Stimulated activated CD8-positive, alpha-beta memory T cell treated with anti-CD3 and anti-CD28 coated beads, Interleukin-15, amount 100 ng/mL, for 4 hours (primary cell): ENCODE results near the gene MTFP1.
"Not testable (repeated sequence)": the region's sequence is repeated elsewhere in the genome, so short reads cannot be mapped to it uniquely, and the experiment has no call there.

Source experiments
- DNase-seq, 2 donors: peaks; one replicate each; pipeline ENCODE4 v3.0.0-alpha.2; 2020; ENCODE audit warnings: low read depth in 2 of 2

The MTFP1 gene

DNA sequence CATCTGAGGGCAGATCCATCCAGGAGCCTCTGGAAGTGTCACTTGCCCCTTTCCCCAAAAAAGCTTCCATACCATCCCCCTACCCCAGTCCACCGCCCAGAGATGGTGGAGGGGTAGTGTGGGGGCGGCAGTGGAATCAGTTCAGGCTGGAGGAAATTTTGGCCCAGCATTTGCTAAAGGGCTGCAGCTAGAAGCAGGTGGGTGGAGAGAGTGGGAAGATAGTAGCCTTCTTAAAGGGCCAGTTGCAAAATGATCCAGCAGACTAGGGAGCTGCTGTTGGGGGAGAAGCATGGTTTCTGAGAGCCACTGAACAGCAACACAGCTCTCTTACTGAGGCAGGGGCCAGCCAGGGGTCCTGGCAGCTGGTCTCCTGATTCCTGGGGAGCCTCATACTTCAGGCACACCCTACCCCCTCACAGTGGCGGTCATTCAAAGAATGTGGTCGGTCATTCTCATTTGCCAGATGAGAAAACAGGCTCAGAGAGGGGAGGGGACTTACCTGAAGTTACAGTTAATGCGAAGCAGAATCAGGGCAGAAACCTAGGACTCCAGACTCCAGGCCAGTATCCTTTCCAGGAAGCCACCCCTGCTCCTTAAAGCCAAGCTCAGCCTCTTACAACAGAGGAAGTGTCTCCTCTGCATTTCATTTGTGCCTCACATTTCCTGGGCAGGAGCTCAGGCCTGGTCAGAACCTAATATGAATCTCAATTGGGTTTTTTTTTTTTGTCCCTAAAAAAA is 23.4 kb upstream of the MTFP1 start:
- no peak for DNase-seq

DNA sequence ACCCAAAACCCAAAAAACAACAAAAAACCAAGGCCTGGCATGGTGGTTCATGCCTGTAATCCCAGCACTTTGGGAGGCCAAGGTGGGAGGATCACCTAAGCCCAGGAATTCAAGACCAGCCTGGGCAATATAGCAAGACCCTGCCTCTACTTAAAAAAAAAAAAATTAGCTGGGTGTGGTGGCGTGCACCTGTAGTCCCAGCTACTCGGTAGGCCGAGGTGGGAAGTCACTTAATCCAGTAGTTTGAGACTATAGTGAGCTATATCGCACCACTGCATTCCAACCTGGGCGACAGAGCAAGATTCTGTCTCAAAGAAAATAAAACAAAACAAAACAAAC is 22.8 kb upstream of the MTFP1 start:
- DNase-seq = not testable (repeated sequence)

DNA sequence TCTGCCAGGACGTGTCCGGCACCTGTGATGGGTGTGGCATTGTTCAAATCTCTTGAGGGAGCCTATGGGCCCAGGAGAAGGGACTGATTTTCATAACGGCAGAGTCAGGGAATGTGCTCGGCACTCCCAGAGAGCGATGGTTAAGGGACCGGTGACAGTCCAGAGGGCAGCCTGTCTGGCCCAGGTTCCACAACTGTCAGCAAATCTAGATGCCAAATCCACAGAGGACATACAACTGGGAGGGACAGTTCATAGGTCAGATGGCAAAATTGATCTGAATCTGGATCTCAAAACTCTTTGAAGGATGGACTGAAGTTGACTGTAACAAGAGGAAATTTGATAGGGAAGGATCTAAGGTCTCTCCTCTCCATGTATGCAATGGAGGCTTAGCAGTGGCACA is 21.3 kb upstream of the MTFP1 start:
- DNase-seq = no peak

DNA sequence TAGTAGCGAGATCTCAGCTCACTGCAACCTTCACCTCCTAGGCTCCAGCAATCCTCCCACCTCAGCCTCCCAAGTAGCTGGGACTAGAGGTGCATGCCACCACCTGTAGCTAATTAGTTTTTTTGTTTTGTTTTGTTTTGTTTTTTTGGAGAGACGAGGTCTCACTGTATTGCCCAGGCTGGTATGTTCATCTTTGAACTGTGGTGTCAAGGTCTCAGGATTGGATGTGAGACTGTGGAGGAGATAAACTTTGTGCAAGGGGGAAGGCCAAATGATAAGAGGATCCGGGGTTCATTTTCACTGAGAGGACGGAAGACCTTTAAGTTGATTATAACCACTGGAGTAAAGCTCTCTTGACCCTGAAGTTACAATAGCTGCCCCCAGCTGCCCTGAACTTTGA is 19.8 kb upstream of the MTFP1 start:
- DNase-seq = no peak

DNA sequence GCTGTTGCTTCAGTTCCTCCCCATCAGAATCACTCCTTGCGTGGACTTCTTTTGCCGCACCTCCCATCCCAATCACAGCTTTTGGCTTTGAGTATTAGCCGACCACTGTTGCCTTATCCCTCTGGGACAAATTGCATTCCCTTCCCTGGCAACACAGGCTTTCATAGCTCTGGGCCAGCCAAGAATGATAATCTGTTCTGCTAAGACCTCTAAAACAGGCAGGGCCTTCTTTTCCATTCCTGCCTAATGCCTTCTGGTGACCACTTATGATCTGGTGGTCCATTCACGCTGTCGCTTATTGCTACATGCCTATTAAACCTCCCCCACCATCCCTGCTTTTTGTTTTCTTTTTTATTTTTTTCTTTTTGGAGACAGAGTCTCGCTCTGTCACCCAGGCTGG is 19.2 kb upstream of the MTFP1 start:
- DNase-seq = no peak

DNA sequence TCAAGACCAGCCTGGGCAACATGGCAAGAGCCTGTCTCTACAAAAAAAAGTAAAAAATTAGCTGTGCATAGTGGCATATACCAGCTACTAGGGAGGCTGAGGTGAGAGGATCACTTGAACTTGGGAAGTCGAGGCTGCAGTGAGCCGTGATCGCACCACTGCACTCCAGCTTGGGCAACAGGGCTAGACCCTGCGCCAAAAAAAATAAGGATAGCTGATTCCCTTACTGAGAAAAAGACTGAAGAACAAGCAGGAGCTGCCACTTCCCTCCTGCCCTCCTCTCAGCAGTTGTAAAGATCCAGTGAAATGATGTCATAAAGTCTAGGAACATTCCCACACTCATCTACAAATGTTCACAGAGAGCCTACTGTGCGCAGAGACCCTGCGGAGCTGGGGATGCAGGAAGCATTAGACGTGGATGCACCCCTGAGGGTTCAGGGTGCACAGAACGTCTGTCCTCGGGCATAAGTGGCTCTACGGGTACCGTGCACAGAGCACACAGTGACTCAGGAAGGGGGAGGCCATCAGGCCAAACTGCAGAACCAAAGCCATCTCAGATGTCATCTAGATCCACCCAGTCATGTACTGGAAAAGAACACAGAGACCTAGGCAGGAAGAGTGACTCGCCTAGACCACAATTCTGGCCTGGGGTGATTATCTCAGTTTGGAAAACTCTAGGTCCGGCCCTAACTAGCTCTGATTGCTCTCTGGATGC is 17.0 kb upstream of the MTFP1 start:
- no peak for DNase-seq

DNA sequence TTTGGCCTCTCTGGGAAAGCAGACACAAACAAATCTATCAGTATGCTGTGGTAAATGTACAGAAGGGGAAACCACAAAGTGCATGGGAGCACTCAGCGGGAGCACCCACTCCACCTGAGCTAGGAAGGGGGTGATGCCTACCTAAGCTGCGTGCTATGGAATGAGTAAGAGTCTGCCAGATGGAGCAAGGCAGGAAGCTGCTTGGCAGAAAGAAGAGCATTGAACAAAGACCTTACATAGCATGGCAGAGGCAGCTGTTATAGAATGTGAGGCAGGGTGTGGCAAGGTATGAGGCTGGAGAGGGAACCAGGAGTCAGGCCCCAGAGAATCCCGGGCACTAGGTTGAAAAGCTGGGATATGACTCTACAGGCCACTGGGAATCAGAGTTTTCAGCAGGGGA is 13.8 kb upstream of the MTFP1 start:
- no peak for DNase-seq

DNA sequence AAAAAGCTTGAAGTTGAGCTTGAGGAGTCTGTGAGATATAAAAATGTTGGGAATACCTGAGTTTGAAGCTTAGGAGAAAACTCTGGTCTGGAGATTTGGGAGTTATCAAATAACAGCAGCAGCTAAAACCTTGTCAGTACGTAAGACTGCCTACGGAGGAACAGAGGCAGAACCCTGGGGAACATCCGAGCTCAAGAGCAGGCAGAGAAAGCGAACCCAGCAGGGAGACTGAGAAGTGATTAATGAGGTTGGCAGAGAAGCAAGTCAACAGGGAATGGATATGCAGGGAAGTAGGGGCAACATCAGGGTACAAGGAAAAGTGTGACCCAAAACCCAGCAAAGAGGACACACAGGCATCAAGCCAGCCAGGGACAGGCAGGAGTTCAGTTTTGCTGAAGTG is 12.6 kb upstream of the MTFP1 start:
- no peak for DNase-seq

DNA sequence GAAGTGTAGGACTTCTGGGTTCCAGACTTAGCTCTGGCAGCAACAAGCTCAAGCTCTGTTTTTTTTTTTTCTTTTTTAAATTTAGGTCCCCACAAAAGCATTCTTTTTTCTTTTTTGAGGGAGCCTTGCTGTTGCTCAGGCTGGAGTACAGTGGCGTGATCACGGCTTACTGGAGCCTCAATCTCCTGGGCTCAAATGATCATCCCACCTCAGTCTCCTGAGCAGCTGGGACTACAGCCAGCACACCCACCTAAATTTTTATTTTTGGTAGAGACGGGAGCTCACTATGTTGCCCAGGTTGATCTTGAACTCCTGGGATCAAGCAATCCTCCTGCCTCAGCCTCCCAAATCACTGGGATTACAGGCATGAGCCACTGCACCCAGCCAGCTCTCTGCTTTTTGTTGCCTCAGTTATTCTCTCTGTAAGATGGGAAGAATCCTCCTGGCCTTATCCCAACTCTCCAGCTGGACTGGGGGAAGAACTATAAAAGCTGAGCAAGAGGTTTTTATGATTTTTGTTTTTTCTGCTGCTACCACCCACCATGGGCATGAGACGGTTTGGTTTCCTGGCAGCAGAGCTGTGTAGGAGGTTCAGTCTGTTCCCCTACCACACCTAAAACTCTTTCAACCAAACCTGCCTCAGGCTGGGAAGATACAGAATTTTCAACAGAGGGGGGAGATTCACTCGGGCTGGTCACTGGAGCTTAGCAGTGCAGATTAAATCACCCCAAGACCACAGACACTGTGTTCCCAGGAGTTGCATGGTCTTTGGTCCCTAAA is 11.6 kb upstream of the MTFP1 start:
- DNase-seq = no peak

DNA sequence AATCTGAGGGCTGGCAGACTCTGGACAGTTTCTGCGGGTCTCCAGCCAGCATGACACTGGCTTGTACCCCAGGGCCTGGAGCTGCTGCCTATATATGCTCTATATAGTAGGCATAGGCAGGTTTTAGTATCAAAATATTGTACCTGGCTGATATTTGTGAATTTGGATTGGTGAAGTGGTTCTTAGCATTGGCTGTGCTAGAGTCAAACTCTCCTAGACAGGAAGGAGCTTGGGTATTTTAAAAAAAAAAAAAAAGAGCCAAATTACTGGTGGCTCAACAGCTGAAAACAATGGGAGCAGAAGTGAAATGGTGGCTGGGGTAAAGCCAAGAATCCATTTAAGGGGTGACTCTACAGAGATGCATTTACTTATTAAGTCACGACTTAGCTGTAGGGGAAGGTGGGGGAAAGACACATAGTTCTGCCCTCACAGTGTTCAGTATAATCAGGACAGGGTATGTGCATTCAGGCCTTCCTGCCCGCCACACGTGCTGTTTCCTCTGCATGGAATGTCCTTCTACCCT is 11.0 kb upstream of the MTFP1 start:
- DNase-seq = no peak

DNA sequence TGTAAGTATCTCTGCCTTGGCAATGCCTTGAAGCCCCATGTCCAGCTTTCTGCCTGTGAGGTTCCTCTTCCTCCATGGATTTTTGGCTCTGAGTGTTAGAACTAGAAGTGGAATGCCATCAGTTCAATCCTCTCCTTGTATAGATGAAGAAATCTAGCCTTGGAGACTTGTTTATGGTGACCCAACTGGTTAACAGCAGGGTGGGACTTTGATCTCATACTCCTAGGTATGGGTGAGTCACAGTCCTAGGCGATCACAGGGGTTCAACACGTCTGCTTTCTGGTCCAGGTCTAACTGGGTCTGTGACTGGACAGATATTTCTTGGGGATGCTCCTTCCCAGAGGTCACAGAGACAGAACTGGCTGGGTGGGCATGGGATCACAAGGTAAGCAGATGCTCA is 9.2 kb upstream of the MTFP1 start:
- DNase-seq = no peak

DNA sequence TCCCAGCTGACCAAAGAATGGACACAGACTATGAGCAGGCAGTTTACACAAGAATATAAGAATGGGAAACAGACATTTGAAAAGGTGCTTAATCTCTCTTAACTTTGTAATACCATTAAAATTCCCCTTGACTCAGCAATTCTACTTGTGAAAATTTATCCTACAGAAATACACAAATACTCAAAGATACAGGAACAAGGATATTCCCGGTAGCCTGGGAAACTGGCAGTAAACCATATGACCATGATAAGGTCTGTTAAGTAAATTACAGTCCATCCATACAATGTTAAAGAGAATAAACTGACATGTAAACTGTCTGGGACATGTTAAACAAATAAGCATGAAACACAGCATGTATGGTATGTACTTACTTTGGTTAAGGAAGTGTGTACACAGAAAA is 8.7 kb upstream of the MTFP1 start:
- no peak for DNase-seq

DNA sequence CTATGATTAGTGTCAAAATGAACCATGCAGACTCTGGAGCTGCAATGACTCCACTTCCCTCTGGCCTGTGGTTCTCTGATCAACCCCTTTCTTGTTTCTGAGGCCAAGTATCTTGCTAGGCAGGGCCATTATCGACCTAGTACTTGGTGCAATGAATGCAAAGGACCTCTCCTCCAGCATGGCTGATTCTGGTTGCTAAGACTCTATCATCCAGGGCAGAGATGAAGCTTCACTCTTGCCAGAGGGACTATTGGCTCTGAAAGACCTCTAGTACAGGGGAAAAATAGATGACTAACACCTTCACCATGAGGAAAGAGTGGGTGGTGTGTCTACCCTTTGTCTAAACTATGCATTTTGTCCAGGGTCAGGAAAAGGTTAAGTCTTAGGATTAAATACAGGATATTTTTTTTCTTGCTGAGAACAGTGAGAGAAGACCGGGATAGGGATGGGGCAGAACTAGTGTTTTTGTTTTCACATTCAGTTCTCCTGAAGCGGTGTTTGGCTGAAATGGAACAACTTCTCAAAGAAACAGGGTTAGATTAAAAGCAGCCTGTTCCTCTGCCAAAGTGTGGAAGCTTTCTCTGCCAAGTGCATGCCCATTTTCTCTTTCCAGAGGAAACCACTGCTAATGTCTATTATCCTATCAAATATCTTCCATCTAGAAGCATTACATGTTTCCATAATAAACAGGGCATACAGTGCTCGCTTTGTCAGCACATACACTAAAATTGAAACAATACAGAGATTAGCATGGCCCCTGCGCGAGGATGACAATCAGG is 5.0 kb upstream of the MTFP1 start:
- DNase-seq = no peak

DNA sequence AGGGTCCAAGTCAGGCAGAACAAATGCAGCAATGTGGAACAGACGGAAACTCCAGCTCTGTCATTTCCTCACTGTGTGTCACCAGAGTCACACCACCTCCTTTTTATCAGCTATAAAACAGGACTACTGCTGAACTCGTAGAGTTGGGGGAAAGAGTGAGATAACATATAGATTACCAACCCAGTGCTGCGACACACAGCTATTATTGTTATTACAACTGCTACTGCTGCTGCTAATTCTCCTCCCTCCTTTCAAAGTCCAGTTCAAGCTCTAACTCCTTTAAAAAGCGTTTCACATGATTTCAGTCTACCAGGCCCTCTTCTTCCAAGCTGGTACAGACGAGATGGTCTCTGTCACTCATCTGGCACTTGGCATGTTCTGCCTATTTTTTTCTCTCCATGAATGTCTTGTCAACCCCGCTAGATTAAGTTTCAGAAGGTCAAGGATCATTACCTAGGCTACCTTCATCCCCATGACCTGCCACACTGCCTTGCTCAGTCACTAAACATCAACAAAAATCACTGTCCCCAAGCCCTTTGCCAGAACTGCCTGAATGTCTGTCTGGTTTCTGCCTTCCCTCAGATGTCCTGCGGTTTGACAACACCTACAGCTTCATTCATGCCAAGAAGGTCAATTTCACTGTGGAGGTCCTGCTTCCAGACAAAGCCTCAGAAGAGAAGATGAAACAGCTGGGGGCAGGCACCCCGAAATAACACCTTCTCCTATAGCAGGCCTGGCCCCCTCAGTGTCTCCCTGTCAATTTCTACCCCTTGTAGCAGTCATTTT is 3.7 kb upstream of the MTFP1 start:
- no peak for DNase-seq

DNA sequence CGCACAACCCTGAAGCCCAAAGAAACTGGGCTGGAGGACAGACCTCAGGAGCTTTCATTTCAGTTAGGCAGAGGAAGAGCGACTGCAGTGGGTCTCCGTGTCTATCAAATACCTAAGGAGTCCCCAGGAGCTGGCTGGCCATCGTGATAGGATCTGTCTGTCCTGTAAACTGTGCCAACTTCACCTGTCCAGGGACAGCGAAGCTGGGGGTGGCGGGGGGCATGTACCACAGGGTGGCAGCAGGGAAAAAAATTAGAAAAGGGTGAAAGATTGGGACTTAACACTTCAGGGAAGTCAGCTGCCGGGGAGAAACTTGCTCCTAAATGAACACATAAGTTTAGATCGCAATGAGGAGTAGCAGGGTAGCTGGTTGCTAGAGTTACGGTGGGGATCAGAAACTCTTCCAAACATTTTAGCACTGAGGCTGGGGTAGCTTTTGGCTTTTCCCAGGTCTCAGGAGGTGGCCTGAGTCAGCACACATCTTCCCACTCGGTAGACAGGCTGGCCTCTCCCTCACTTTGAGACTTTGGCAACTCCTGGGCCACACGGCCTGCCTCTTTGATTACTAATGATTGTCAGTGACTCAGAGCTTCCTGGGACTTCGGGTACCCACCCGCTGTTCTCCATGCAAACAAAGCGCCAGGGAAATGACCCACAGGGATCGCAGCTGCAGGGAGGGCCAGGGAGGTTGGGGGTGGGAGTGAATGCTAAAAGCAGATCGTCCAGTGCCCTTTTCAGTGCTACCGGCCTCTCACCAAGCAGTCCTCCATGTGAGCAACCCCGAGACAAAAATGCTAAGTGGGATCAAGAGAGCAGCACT is 2.9 kb upstream of the MTFP1 start:
- no peak for DNase-seq

DNA sequence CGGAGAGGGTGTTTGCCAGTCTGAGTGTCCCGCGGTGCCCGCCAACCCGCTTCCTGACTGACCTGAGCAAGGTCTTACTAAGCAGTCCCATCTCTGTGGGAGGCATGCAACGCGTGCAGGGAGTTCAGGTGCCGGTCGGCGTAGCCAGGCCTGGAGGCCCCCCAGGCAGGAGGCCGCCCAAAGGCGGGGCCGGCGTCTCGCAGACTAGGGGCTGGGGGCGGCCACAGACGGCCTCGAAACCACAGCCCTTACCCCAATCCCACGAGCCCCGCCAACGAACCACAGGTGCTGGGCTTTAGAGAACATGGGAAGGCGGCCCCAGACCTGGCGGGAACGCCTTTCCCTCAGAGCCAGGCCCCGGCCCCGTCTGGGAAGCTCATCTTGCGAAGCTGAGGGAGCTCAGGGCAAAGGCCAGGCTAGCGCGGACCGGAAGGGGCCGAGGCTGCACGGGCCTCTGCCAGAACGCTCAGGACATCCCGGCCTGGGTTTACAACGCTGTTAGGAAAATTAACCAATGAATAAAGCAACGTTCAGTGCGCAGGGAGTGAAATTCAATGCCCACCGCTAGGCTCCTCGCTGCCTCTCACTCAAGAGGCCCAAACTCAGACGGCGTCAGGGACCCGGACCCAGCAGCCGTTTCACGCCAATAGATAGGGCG is 2.1 kb upstream of the MTFP1 start:
- DNase-seq = peak in 1 of 2 donors; percentile 21

DNA sequence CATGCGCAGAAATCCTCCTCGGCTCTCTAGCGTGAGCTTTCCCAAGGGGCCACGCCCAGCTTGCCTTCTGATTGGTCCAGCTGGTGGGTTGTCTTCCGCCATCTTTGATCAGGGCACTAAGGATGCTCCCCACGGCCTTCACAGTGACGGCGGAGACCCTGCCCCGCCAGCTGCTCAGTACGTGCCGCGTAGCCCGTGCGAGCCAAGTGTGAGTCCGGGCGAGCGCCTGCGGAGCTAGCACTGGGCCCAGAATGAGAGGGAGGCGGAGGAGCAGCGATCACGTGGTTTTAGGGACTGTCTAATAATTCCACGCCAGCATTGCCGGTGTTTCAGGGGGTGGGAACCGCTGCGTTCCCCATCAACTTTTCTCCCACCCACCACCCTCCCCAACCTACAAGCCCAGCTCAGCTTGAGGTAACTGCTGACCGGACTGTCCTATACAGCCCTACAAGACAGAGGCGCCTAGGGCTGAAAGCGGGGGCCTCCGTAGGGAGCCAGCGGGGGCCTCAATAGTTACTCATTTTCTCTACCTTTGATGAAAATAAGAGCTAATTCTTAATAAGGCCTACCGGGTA is 1.5 kb upstream of the MTFP1 start:
- DNase-seq = peak; percentile 94 to 98

DNA sequence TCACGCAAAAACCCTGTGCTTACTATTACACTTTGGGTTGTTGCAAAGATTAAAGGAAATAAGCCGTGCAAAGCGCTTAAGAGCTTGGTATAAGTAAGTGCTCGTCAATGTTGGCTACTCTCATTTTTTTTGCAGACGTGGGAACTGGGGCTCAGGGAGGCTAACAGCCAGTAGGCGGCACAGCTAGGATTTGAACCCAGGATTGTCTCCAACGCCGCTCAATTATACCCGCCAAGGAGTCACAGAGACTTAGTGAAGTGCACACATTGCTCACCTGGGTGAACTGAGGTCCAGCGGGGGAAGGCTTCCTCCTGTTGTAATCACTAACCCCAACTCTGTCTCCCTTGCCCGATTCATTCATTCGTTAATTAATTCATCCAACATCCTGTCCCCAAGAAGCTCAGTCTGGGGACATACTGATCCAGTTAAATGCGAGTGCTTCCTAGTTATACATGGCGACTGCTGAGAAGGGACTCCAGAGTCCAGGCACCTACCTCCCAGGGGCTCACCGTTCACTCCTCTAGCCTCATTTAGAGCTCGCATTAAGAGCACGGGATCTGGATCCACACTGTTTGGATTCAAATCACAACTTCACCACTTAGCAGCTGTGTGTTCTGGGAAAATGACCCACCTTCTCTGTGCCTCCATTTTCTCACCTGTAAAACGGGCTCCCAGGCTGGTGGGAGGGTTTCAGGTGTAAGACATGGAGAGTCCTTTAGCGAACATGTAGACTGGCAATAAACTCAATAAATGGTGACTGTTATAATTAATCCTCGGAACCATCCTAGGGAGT is 838 bp upstream of the MTFP1 start:
- DNase-seq = no peak

DNA sequence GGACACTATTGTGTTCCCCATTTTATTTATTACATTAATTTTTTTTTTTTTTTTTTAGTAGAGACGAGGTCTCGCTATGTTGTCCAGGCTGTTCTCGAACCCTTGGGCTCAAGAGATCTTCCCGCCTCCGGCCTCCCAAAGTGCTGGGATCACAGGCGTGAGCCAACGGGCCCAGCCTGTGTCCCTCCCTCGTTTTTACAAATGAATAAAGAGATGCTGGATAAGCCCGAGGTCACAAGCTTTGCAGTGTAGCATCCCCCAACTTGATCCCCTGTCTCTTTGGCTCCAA is 297 bp upstream of the MTFP1 start:
- no peak for DNase-seq
